Stimulated activated CD4-positive, alpha-beta T cell treated with anti-CD3 and anti-CD28 coated beads, Interleukin-4, amount 100 ng/mL, for 48 hours (primary cell): ENCODE measurements around the gene DIRAS1.

Source experiments
- DNase-seq, 2 donors: peaks; one replicate each; pipeline ENCODE4 v3.0.0-alpha.2; 2020; ENCODE audit warnings: low read depth in 2 of 2

The DIRAS1 gene

DNA sequence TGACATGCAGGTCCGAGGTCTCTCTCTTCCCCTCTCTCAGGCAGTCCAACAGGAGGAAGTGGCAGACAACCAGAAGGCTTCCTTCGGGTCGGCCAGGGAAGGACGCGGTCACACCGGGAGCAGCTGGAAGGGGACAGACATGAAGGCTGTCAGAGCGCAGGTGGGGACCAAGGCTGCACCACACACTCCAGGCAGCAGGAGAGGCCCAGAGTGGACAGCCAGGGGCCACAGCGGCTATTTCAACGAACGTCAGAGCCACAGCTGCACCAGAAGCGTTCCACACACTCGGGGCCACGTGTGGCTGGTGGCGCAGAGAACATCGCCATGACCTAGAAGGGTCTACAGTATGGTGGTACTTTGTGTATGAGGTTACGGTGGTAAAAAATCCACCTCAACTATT is 34.6 kb upstream of the DIRAS1 start:
- DNase-seq, result no peak

DNA sequence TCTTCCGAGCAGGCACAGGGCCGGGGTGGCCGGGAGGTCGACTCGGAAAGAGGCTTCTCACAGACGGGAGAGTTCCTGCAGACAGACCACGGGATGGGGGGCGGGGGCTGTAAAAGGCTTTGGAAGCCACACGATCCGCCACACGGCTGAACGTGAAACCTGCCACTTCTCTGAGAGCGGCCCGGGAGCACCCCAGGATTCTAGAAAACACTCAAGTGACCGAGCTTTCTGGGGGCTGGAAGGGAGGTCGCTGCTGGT is 34.2 kb upstream of the DIRAS1 start:
- no peak for DNase-seq

GRCh38 chr19:2754659-2755447 is 33.7 kb upstream of the DIRAS1 start:
- no peak for DNase-seq

GRCh38 chr19:2751438-2751830 is 30.3 kb upstream of the DIRAS1 start:
- DNase-seq, result no peak

- no peak for DNase-seq
These were observed 29.8 kb upstream of the DIRAS1 start for GRCh38 chr19:2750808-2751437.

GRCh38 chr19:2747349-2747748 is 26.2 kb upstream of the DIRAS1 start:
- DNase-seq, result no peak

DNA sequence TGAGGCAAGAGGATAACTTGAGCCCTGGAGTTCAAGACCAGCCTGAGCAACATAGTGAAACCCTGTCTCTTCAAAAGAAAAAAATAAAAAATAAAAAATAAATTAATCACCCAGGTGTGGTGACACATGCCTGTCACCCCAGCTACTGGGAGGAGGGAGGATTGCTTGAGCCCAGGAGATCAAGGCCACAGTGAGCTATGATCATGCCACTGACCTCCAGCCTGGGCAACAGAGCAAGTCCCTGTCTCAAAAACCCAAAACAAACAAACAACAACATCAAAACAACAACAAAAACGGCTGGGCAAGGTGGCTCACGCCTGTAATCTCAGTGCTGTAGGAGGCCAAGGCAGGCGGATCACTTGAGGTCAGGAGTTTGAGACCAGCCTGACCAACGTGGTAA is 22.9 kb upstream of the DIRAS1 start:
- no peak for DNase-seq

DNA sequence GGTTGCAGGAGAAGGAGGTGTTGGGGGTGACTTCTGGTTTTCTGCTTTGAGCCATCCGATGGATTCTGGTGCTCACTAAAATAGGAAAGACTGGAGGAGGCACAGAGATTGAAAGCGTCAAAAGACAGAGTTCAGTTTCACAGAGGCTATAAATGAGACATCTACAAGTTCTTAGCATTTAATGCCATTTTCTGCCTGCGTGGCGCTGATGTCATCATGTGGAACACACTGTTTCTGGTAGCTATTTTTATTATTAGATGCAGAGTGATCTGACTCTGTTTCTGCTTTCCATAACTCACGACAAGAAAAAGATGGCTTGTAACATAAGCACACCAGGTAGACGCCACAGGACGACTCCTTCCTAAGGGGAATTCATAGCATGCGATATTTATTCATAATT is 21.9 kb upstream of the DIRAS1 start:
- no peak for DNase-seq

- DNase-seq, result no peak
These were observed 19.1 kb upstream of the DIRAS1 start for GRCh38 chr19:2740314-2740656.

DNA sequence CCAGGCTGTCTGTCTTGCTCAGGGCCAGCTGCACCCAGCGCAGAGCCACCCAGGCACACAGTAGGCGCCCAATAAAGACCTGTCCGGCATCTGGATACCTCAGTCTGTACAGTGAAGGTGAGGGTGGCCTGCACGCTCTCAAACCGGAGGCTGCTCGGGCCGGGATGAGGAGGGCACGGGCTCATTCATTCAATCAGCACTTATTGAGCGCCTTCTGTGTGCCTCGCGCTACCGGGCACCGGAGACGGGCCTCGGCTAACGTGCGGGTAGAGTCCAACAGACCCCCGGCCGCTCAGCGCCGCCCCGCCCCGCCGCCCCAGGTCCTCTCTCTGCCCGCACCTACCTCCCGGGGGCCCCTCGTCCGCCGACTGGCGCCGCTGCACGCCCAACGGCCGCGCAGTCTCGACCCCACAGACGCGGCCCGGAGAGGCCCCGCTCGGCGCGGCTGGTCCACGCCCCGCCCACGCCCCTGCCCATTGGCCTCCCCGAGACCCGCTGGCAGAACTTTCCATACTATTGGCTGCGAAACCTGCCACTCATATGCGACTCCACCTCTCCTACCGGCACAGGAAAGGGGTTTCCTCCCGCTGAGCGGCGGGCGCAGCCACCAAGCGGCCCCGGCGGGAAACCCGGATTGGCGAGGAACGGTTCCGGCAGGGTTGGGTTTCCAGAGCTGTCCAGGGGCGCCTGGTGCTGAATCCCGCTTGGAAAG is 18.6 kb upstream of the DIRAS1 start, which contains the start of gene SLC39A3:
TSS of gene SLC39A3 (minus strand) at position 416 of the 712 bp plus-strand sequence. CDS start 2,760 bp downstream, outside the sequence.
- DNase-seq, result peak; percentile 99

GRCh38 chr19:2736550-2737190 is 15.5 kb upstream of the DIRAS1 start:
- no peak for DNase-seq

DNA sequence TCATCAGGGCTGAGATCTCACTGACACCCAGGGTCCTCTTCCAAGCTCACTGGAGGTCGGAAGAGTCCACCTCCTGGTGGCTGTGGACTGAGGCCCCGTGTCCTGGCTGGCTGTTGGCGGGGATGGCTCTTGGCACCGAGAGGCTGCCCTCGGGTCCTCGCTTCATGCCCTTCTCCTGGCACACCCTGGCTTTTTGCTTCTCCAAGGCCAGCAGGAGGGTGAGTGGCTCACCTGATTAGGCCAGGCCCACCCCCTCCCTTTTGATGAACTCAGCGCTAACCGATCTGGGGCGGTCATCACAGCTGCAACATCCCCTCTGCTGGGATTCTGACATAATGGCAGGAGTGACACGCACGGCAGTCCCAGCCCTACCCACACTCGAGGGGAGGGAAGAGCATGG is 14.2 kb upstream of the DIRAS1 start:
- no peak for DNase-seq

DNA sequence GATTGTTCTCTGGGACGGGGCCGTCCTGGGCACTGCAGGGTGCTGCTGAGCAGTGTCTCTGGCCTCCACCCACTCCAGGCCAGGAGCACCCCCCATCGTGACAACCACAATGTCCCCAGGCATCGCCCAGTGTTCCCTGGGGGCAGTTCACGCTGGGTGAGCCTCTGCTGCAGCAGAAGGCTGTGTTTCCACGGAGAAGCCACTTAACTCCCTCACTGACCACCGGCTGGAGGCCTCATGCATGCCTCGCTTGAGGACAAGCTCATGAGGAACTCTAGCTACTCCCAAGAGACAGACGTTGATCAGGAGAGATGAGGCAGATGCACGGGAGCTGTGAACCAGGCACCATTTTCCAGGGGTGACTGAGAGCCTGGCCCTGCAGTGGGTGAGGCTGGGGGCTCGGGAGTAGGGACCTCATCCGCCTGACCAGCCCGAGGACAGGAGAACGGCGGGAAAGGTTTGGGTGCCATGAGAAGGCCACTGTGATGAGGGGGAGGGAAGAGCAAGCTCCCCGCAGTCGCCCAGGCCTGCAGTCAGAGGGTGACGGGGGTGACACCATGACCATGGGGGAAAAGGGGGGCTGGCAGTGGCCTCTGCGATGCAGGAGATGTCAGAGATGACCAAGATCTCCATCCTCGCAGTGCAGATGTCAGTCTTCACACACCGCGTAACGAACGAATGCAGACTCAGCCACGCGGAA is 13.6 kb upstream of the DIRAS1 start:
- no peak for DNase-seq

- no peak for DNase-seq
These were observed 12.9 kb upstream of the DIRAS1 start for GRCh38 chr19:2733930-2734588.

- no peak for DNase-seq
These were observed 11.7 kb upstream of the DIRAS1 start for GRCh38 chr19:2732883-2733282.

DNA sequence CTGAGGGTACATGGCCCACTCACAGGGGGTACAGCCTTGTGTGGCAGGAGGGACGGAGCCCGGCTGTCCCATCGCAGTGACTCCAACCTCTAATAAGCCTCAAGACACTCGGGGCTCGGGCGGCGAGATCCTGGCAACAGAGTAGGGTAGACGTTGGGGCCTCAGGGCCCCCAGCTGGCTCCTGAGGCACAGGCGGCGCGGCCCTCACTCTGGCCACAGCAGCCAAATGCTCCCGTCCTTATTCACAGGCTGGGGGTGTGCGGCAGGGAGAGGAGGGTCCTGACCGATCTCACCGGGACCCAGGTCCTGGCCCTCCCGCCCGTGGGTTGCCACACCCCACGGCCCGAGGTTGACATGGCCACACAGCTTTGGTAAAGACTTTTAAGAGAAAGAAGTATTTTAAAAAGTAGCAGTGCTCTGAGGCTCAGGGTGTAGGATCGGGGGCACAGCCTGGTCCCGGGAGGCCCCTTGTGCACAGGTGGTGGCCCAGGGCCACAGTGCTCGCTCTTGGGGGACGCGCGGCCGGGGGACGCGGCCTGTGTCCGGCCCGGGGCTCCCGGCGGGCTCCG is 11.1 kb upstream of the DIRAS1 start:
- no peak for DNase-seq

DNA sequence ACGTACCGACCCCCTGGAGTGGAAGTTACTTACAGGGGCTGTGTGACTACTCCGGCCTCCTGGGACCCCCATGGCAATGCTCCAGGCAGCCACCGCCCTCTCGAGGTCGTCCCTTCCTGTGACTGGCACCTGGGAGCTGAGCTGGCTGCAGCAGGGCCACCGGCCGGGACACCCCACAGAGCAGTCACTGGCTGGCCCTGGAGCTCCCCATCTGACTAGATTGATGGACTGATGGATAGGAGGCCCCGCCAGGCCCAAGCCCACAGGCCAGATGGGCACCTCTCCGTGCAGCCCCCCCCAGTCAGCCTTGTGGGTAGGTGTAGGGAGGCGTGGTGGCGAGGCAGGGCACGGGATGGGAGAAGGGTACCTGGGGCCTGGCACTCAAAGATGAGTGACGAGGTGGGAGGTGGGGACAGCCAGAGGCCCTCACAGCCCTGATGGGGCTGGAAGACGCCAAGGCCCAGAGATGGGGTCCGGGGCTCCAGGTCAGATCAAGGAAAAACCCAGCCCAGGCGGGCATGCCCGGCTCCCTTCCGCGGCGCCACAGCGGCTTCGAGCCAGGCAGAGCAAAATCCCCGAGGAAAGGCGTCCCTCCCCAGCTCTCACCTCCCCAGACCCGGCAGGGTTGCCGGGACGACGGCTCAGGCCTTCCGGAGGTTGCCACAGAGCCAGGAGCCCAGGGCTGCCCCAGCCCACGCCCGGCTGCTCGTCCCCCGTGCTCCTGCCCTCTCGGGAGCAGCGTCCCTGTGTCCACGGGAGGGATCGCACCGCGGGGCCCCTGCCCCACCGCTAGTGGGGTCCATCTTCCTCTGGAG is 10.2 kb upstream of the DIRAS1 start:
- no peak for DNase-seq

- no peak for DNase-seq
These were observed 9.0 kb upstream of the DIRAS1 start for GRCh38 chr19:2729943-2730818.

DNA sequence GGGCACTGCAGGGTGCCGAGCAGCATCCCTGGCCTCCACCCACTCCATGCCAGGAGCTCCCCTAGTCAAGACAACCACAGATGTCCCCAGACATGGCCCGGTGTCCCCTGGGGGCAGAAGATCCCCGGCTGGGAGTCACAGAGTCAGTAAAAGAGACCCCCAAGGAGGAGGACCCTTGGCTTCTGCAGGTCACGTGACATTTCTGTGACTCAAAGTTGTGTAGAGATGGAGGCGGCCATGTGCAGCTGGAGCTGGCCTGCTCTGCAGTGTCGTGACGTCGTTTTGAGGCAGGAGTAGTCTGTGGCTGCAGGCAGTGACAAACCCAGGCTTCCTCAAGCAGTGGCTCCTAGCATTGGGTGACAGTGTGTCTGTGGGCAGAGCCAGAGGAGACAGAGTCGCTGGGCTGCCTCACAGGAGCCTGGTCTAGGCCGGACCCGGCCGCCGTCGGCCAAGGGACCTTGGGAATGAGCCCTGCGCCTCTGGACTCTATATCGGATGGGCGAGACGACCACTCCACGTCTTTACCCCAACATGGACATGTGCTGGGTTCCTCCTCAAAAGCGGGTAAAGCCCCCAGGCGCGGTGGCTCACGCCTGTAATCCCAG is 7.7 kb upstream of the DIRAS1 start:
- no peak for DNase-seq
